A549 (cell line): ENCODE data around the gene TMEM260.
"Not testable (repeated sequence)": the region's sequence is repeated elsewhere in the genome, so short reads cannot be mapped to it uniquely, and the experiment has no call there.

ENCODE experiments used
- CBX8 ChIP-seq: fragments of 200-600 bp; sonication (generic); IDR thresholded peaks from 2 replicates; pipeline ENCODE4 v1.6.1; 2016
- CEBPB ChIP-seq, 2 experiments: fragments of >200 bp in 1 of 2; sonication (Bioruptor Twin) in 1 of 2; formaldehyde crosslinking in 1 of 2; IDR thresholded peaks; 2 replicates each; pipeline ENCODE4 v1.6.1; 2012 to 2016
- CTCF ChIP-seq: fragments of >200 bp; sonication (Bioruptor Twin); formaldehyde crosslinking; IDR thresholded peaks from 3 replicates; pipeline ENCODE4 v1.5.1; 2016
- HDAC2 ChIP-seq: fragments of 200-600 bp; sonication (generic); IDR thresholded peaks from 2 replicates; pipeline ENCODE4 v1.6.1; 2016
- JUN ChIP-seq, 2 experiments: fragments of >200 bp; sonication (Bioruptor Twin); formaldehyde crosslinking; IDR thresholded peaks; 2 replicates in 1 of 2; 3 replicates in 1 of 2; pipeline ENCODE4 v1.6.1; 2016 to 2017
- PBX3 ChIP-seq: IDR thresholded peaks from 2 replicates; pipeline ENCODE4 v1.6.1; 2012
- POLR2A ChIP-seq: IDR thresholded peaks from 2 replicates; pipeline ENCODE4 v1.6.1; 2012; ENCODE audit warnings: mild to moderate bottlenecking, low read length
- RAD21 ChIP-seq, 2 experiments: fragments of >200 bp in 1 of 2; sonication (Bioruptor Twin) in 1 of 2; formaldehyde crosslinking in 1 of 2; IDR thresholded peaks in 1 of 2; conservative IDR thresholded peaks in 1 of 2; 2 replicates in 1 of 2; 3 replicates in 1 of 2; pipeline ENCODE4 v1.6.1; 2012 to 2018; ENCODE audit warnings: inconsistent platforms in 1 of 2
- RARB ChIP-seq: fragments of 250-450 bp; sonication (Bioruptor Pico); IDR thresholded peaks from 2 replicates; pipeline ENCODE4 v1.8.0; 2021; ENCODE audit warnings: mild to moderate bottlenecking, moderate library complexity
- RCOR1 ChIP-seq: fragments of 150-350 bp; IDR thresholded peaks from 2 replicates; pipeline ENCODE4 v1.6.1; 2014; ENCODE audit warnings: antibody characterized with exemption, low read length, low read depth
- RFX5 ChIP-seq: fragments of 450-650 bp; IDR thresholded peaks from 2 replicates; pipeline ENCODE4 v1.7.1; 2014; ENCODE audit warnings: antibody characterized with exemption, mild to moderate bottlenecking, moderate library complexity
- RNF2 ChIP-seq: fragments of 200-600 bp; sonication (generic); IDR thresholded peaks from 2 replicates; pipeline ENCODE4 v1.6.1; 2016; ENCODE audit warnings: low read depth, mild to moderate bottlenecking, antibody characterized with exemption, moderate library complexity, borderline replicate concordance
- SREBF2 ChIP-seq: fragments of 450-650 bp; IDR thresholded peaks from 2 replicates; pipeline ENCODE4 v1.6.1; 2014; ENCODE audit warnings: mild to moderate bottlenecking, moderate library complexity
- TP53 ChIP-seq: fragments of 250-450 bp; sonication (Bioruptor Pico); IDR thresholded peaks from 2 replicates; pipeline ENCODE4 v1.5.0; 2021; ENCODE audit warnings: mild to moderate bottlenecking, moderate library complexity

- TF ChIP-seq HDAC2; RFX5; CTCF; RCOR1; POLR2A; RNF2; SREBF2; TP53 (CRISPR knock-in tag); RAD21 (conservative IDR thresholded peaks at IDR 0.05 in 1 of 2, IDR thresholded peaks at IDR 0.05 in 1 of 2); CEBPB (IDR thresholded peaks at IDR 0.05); JUN (IDR thresholded peaks at IDR 0.05); PBX3; RARB (CRISPR knock-in tag); CBX8: not testable (repeated sequence)
Measured at GRCh38 chr14:56695216-56695615, 115.6 kb downstream of the TMEM260 start.
